ENCODE data around the gene MACROD2. TPM values are rescaled to one million over a fixed set of nuclear protein-coding genes. Genes with fewer than 3 reads are reported as not detected.

MACROD2 gene
- polyA plus RNA-seq, 1 donor from 2014 or later = 23.2 TPM

DNA sequence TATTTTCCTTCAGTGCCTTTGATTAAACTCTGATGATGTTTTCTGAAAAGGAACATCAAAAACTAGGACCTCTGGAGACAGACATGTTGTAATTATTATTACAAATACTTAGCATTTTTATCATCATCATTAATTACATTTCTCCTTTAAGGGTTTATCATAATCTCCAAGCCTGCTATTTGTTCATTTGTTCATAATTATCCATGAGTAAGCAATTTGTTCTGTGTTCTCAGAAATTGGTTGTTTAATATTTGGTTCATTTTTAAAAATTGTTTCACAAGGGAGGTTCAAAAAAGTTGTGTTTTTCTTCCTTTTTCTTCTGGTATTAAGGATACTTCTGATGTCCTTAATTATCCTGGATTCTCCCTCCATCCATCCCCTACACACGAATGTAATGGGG lies 1192.3 kb downstream of the MACROD2 start:
- TF ChIP-seq RAD21 (conservative IDR thresholded peaks at IDR 0.05) (no peak), MXI1 (conservative IDR thresholded peaks at IDR 0.05; ENCODE audit: poor library complexity, severe bottlenecking) (no peak), POLR2AphosphoS5 (IDR thresholded peaks at IDR 0.05) (no peak), TAF1 (IDR thresholded peaks at IDR 0.05; ENCODE audit: low read depth) (no peak), SMC3 (conservative IDR thresholded peaks at IDR 0.05; ENCODE audit: poor library complexity) (no peak), EZH2 (IDR thresholded peaks at IDR 0.05; ENCODE audit: borderline replicate concordance, insufficient read depth, low read length, poor library complexity, severe bottlenecking) (no peak), EP300 (conservative IDR thresholded peaks at IDR 0.05; ENCODE audit: poor library complexity, severe bottlenecking) (no peak)
- TF ChIP-seq, protein P1, sequence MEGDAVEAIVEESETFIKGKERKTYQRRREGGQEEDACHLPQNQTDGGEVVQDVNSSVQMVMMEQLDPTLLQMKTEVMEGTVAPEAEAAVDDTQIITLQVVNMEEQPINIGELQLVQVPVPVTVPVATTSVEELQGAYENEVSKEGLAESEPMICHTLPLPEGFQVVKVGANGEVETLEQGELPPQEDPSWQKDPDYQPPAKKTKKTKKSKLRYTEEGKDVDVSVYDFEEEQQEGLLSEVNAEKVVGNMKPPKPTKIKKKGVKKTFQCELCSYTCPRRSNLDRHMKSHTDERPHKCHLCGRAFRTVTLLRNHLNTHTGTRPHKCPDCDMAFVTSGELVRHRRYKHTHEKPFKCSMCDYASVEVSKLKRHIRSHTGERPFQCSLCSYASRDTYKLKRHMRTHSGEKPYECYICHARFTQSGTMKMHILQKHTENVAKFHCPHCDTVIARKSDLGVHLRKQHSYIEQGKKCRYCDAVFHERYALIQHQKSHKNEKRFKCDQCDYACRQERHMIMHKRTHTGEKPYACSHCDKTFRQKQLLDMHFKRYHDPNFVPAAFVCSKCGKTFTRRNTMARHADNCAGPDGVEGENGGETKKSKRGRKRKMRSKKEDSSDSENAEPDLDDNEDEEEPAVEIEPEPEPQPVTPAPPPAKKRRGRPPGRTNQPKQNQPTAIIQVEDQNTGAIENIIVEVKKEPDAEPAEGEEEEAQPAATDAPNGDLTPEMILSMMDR (IDR thresholded peaks at IDR 0.05; ENCODE audit: poor library complexity, severe bottlenecking) = no peak
- TF ChIP-seq, protein P2, sequence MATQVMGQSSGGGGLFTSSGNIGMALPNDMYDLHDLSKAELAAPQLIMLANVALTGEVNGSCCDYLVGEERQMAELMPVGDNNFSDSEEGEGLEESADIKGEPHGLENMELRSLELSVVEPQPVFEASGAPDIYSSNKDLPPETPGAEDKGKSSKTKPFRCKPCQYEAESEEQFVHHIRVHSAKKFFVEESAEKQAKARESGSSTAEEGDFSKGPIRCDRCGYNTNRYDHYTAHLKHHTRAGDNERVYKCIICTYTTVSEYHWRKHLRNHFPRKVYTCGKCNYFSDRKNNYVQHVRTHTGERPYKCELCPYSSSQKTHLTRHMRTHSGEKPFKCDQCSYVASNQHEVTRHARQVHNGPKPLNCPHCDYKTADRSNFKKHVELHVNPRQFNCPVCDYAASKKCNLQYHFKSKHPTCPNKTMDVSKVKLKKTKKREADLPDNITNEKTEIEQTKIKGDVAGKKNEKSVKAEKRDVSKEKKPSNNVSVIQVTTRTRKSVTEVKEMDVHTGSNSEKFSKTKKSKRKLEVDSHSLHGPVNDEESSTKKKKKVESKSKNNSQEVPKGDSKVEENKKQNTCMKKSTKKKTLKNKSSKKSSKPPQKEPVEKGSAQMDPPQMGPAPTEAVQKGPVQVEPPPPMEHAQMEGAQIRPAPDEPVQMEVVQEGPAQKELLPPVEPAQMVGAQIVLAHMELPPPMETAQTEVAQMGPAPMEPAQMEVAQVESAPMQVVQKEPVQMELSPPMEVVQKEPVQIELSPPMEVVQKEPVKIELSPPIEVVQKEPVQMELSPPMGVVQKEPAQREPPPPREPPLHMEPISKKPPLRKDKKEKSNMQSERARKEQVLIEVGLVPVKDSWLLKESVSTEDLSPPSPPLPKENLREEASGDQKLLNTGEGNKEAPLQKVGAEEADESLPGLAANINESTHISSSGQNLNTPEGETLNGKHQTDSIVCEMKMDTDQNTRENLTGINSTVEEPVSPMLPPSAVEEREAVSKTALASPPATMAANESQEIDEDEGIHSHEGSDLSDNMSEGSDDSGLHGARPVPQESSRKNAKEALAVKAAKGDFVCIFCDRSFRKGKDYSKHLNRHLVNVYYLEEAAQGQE (IDR thresholded peaks at IDR 0.05; ENCODE audit: borderline replicate concordance) = no peak
- no peak overlapping the region for H3K27ac ChIP-seq (ENCODE audit: low read length)
- no peaks in the 10 kb centered on the region for H3K36me3 ChIP-seq (ENCODE audit: insufficient read depth, low read length)
- H2AFZ ChIP-seq (ENCODE audit: low read depth, low read length) = no peak overlapping the region
- no peaks in the 10 kb centered on the region for H3K9me2 ChIP-seq (ENCODE audit: insufficient read depth, low read length)
- H4K20me1 ChIP-seq (ENCODE audit: insufficient read depth) = no peaks in the 10 kb centered on the region
- no peaks in the 10 kb centered on the region for H3F3A ChIP-seq (ENCODE audit: insufficient read depth, low read length, poor library complexity, severe bottlenecking)
- H3K4me2 ChIP-seq (ENCODE audit: low read length) = no peak overlapping the region
- H3K9me3 ChIP-seq (ENCODE audit: low read length) = no peaks in the 10 kb centered on the region
- no peak overlapping the region for H3K9ac ChIP-seq (ENCODE audit: low read length)
- no peaks in the 10 kb centered on the region for H3K79me2 ChIP-seq (replicated peaks; ENCODE audit: insufficient read depth, low read length)
- H3K4me3 ChIP-seq (ENCODE audit: low read length) = no peak overlapping the region
- H3K27me3 ChIP-seq (ENCODE audit: insufficient read depth, low read depth, low read length) = no peaks in the 10 kb centered on the region

DNA sequence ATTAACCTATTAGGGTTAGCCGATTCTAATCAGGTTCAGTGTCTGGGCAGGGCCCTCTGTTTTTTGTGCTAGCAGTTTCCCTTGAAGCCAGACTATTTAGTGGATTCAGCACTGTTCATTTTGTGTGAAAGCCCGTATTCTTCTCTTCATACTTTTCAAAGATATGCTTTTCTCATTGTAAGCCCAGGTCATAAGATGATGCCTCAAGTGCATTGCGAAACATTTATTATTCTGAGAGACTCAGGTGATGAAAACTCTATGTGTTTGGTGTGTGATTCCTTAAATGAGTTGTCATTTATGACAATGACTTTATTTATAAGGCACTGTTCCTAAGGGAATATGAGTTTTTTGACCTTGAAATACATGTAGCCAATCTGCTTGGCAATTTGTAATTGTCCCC lies 1193.1 kb downstream of the MACROD2 start:
- H2AFZ ChIP-seq (ENCODE audit: low read depth, low read length) = no peak overlapping the region

More for the DNA sequence above, 1193.1 kb downstream of the MACROD2 start:
- Histone ChIP-seq H3K4me3 (ENCODE audit: low read length) (no peak overlapping the region), H4K20me1 (ENCODE audit: insufficient read depth) (no peaks in the 10 kb centered on the region), H3F3A (ENCODE audit: insufficient read depth, low read length, poor library complexity, severe bottlenecking) (no peaks in the 10 kb centered on the region), H3K9ac (ENCODE audit: low read length) (no peak overlapping the region), H3K27me3 (ENCODE audit: insufficient read depth, low read depth, low read length) (no peaks in the 10 kb centered on the region), H3K4me2 (ENCODE audit: low read length) (no peak overlapping the region), H3K36me3 (ENCODE audit: insufficient read depth, low read length) (no peaks in the 10 kb centered on the region), H3K27ac (ENCODE audit: low read length) (no peak overlapping the region), H3K79me2 (replicated peaks; ENCODE audit: insufficient read depth, low read length) (no peaks in the 10 kb centered on the region), H3K9me2 (ENCODE audit: insufficient read depth, low read length) (no peaks in the 10 kb centered on the region), H3K9me3 (ENCODE audit: low read length) (no peaks in the 10 kb centered on the region)
- TF ChIP-seq RAD21 (conservative IDR thresholded peaks at IDR 0.05) (no peak), POLR2AphosphoS5 (IDR thresholded peaks at IDR 0.05) (no peak), MXI1 (conservative IDR thresholded peaks at IDR 0.05; ENCODE audit: poor library complexity, severe bottlenecking) (no peak)
